Keratinocyte (primary cell): ENCODE results near the gene TAPBP. TPM values are rescaled to one million over a fixed set of nuclear protein-coding genes. Genes with fewer than 3 reads are reported as not detected.

ENCODE experiments used
- DNase-seq: peaks from one replicate; pipeline ENCODE4 v3.0.0-alpha.2; 2011; ENCODE audit warnings: low read depth, missing footprints, low spot score
- FAIRE-seq: peaks from 2 replicates; lab custom pipeline; 2011; peaks lifted over from hg19 to GRCh38; lab: Jason Lieb, UNC
- H2AFZ ChIP-seq: 2 replicates; pipeline ENCODE4 v1.6.0; 2012; ENCODE audit warnings: low read length, control low read depth, inconsistent platforms; ENCODE audit not compliant: control insufficient read depth
- H3K27ac ChIP-seq: 2 replicates; pipeline ENCODE4 v1.5.1; 2011; ENCODE audit warnings: low read length; ENCODE audit not compliant: control insufficient read depth, insufficient read depth
- H3K27me3 ChIP-seq: 3 replicates; pipeline ENCODE4 v1.6.0; 2011; ENCODE audit warnings: low read length; ENCODE audit not compliant: control insufficient read depth, insufficient read depth; ENCODE audit errors: extremely low read depth
- H3K36me3 ChIP-seq, 2 experiments: 2 replicates in 1 of 2; 3 replicates in 1 of 2; pipeline ENCODE4 v1.5.1; 2011; ENCODE audit warnings: low read length in 2 of 2, mild to moderate bottlenecking in 1 of 2; ENCODE audit not compliant: control insufficient read depth in 2 of 2, insufficient read depth in 2 of 2; ENCODE audit errors: extremely low read depth in 1 of 2
- H3K4me1 ChIP-seq: 3 replicates; pipeline ENCODE4 v1.5.1; 2011; ENCODE audit warnings: low read length; ENCODE audit not compliant: control insufficient read depth, insufficient read depth; ENCODE audit errors: extremely low read depth
- H3K4me2 ChIP-seq: 3 replicates; pipeline ENCODE4 v1.6.0; 2011; ENCODE audit warnings: low read depth, low read length; ENCODE audit not compliant: control insufficient read depth, insufficient read depth; ENCODE audit errors: extremely low read depth
- H3K4me3 ChIP-seq, 3 experiments: fragments of 200-600 bp in 1 of 3; sonication (generic) in 1 of 3; 2 replicates in 2 of 3; 3 replicates in 1 of 3; pipeline ENCODE4 v1.5.1; 2011 to 2016; ENCODE audit warnings: low read length in 3 of 3, mild to moderate bottlenecking in 3 of 3, control low read depth in 2 of 3, inconsistent platforms in 1 of 3, low read depth in 1 of 3, mixed read lengths in 1 of 3, mixed run types in 1 of 3, moderate library complexity in 1 of 3; ENCODE audit not compliant: control insufficient read depth in 2 of 3, insufficient read depth in 2 of 3; ENCODE audit errors: extremely low read depth in 1 of 3
- H3K79me2 ChIP-seq: 2 replicates; pipeline ENCODE4 v1.6.0; 2012; ENCODE audit warnings: low read length; ENCODE audit not compliant: control insufficient read depth, insufficient read depth
- H3K9ac ChIP-seq: 3 replicates; pipeline ENCODE4 v1.6.0; 2011; ENCODE audit warnings: low read length; ENCODE audit not compliant: control insufficient read depth, insufficient read depth; ENCODE audit errors: extremely low read depth
- H3K9me1 ChIP-seq: 3 replicates; pipeline ENCODE4 v1.6.0; 2011; ENCODE audit warnings: low read length; ENCODE audit not compliant: control insufficient read depth, insufficient read depth; ENCODE audit errors: extremely low read depth
- H3K9me3 ChIP-seq: 2 replicates; pipeline ENCODE4 v1.5.1; 2012; ENCODE audit warnings: low read depth, low read length; ENCODE audit not compliant: control insufficient read depth
- H4K20me1 ChIP-seq: 3 replicates; pipeline ENCODE4 v1.6.0; 2011; ENCODE audit warnings: low read length; ENCODE audit not compliant: control insufficient read depth, insufficient read depth; ENCODE audit errors: extremely low read depth
- EZH2 ChIP-seq: IDR thresholded peaks from one replicate; pipeline ENCODE4 v1.6.1; 2012; ENCODE audit warnings: inconsistent platforms, mild to moderate bottlenecking, low read length, moderate library complexity
- dilution Hi-C: fragments of 300-500 bp; cut with MboI; formaldehyde crosslinking; loops from one replicate; pipeline ENCODE4 v1.7.0; 2020; ENCODE audit warnings: low sequenced_read_pairs; ENCODE audit not compliant: extremely low pct_ligation_motif_present
- polyA plus RNA-seq, 5 experiments: library from polyadenylated mRNA; depleted of rRNA in 3 of 5; stranded (reverse) in 3 of 5; stranded (forward) in 1 of 5; unstranded in 1 of 5; fragments of >200 nt; gene quantifications; 1 replicate in 1 of 5; 2 replicates in 3 of 5; 3 replicates in 1 of 5; pipeline versions ENCODE4 v1.2.1 to v1.2.3, GENCODE V29; 2011 to 2012; ENCODE audit warnings: missing spikeins in 2 of 5, low read depth in 1 of 5, low replicate concordance in 1 of 5
- TF ChIP-seq, protein P1 (sequence below), 3 experiments: IDR thresholded peaks in 1 of 3; conservative IDR thresholded peaks in 1 of 3; optimal IDR thresholded peaks in 1 of 3; 2 replicates in 2 of 3; 3 replicates in 1 of 3; pipeline versions ENCODE3 to v1.5.1; 2011; ENCODE audit warnings: low read length in 3 of 3, mild to moderate bottlenecking in 3 of 3, moderate library complexity in 2 of 3, control low read depth in 1 of 3, inconsistent platforms in 1 of 3; ENCODE audit not compliant: insufficient read depth in 2 of 3; ENCODE audit errors: extremely low read depth in 1 of 3

Gene TAPBP
- polyA plus RNA-seq, 1 donor (not counting 4 experiments of a cell fraction or from before 2014, with no cell fraction given), result 22.2 TPM

DNA sequence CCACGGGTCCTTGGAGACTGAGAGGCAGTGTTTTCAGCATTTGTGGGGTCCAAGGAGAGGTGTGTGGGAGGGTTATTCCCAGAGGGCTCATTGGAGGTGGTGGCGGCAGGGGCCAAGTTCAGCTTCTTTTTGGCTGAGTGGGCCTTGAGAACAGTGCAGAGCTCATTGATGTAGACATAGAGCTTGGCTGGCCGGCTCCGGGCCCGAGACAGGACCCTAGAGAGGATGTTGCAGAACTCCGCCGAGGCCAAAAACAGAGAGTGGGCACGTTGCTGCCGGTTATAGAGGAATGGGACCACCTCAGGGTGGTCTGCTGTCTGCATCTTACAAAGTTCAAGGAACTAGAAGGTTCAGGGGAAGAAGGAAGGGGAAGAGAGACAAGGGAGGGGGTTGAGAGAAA is 7.3 kb upstream of the TAPBP start:
- DNase-seq (no peak), FAIRE-seq (no peak)
- H2AFZ ChIP-seq, result no peak overlapping the region
- no peaks in the 10 kb centered on the region for H3K9me1 ChIP-seq
- TF ChIP-seq, protein P1, sequence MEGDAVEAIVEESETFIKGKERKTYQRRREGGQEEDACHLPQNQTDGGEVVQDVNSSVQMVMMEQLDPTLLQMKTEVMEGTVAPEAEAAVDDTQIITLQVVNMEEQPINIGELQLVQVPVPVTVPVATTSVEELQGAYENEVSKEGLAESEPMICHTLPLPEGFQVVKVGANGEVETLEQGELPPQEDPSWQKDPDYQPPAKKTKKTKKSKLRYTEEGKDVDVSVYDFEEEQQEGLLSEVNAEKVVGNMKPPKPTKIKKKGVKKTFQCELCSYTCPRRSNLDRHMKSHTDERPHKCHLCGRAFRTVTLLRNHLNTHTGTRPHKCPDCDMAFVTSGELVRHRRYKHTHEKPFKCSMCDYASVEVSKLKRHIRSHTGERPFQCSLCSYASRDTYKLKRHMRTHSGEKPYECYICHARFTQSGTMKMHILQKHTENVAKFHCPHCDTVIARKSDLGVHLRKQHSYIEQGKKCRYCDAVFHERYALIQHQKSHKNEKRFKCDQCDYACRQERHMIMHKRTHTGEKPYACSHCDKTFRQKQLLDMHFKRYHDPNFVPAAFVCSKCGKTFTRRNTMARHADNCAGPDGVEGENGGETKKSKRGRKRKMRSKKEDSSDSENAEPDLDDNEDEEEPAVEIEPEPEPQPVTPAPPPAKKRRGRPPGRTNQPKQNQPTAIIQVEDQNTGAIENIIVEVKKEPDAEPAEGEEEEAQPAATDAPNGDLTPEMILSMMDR (optimal IDR thresholded peaks at IDR 0.05 in 1 of 3, IDR thresholded peaks at IDR 0.05 in 1 of 3, conservative IDR thresholded peaks at IDR 0.05 in 1 of 3; ENCODE audit: extremely low read depth in 1 of 3, insufficient read depth in 2 of 3, low read length in 3 of 3), result no peak
- TF ChIP-seq EZH2, result no peak
- H3K4me2 ChIP-seq, result peak overlapping the region; percentile 94
- H3K9ac ChIP-seq, result peak overlapping the region; percentile 31
- peaks cover 45% of the 10 kb centered on the region for H3K4me1 ChIP-seq
- H3K4me3 ChIP-seq, result peak overlapping the region; percentile 4 to 65 (median 25)
- dilution Hi-C loops, result no loop called here
- no peaks in the 10 kb centered on the region for H4K20me1 ChIP-seq
- peaks cover 41% of the 10 kb centered on the region for H3K79me2 ChIP-seq
- no peaks in the 10 kb centered on the region for H3K27me3 ChIP-seq
- peaks cover 20 to 27% of the 10 kb centered on the region in 2 experiments for H3K36me3 ChIP-seq
- no peaks in the 10 kb centered on the region for H3K9me3 ChIP-seq
- H3K27ac ChIP-seq, result peak overlapping the region; percentile 80

DNA sequence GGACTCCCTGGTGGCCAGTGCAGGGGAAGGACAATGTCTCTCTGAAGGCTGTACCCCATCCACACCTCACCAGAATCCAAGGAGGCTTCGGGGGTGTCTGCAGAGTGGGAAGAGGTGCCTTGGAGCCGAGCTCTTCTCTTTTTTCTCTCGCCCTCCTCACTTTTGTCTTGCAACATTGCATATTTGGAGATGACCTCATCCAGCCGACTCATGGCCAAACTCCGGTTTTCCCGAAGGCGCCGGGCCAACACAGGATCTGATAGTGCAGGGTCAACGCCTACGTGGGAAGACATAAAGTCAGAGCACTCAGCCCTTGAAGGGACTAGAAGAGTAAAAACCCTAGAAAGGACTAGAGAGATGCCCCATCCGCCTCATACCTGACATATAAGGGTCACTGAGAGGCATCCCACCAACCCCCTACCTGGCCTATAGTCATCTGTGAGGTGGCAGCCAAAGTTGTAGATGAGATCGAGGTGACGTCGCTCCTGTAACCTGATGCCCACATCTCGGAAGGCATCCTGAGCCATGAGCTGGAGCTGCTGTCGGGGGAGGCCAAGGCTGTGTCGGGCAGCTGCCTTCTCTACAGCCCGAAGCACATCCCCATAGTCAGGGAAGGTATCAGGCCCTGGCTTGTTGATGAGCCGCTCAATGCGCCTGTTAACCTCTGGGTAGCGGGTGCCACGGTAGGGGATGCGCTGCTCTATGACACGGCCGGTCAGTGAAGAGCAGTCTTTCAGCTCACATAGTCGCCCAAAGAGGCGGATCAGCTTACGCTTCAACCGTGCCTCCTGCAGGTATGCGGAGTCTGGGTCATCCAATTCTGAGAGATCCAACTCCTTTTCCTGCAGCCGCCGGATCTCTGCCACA is 6.7 kb upstream of the TAPBP start:
- H3K27ac ChIP-seq, result peak overlapping the region; percentile 80
- peak overlapping the region; percentile 4 to 25 (median 25) for H3K4me3 ChIP-seq
- H3K4me1 ChIP-seq, result peaks cover 45% of the 10 kb centered on the region

More for the DNA sequence above, 6.7 kb upstream of the TAPBP start:
- Histone ChIP-seq H3K36me3 (peaks cover 22 to 30% of the 10 kb centered on the region in 2 experiments), H3K79me2 (peaks cover 41% of the 10 kb centered on the region), H3K9me1 (no peaks in the 10 kb centered on the region), H3K9me3 (no peaks in the 10 kb centered on the region), H2AFZ (no peak overlapping the region), H3K4me2 (peak overlapping the region; percentile 94), H3K9ac (peak overlapping the region; percentile 31), H4K20me1 (no peaks in the 10 kb centered on the region), H3K27me3 (no peaks in the 10 kb centered on the region)
- TF ChIP-seq, protein P1 (optimal IDR thresholded peaks at IDR 0.05 in 1 of 3, IDR thresholded peaks at IDR 0.05 in 1 of 3, conservative IDR thresholded peaks at IDR 0.05 in 1 of 3; ENCODE audit: extremely low read depth in 1 of 3, insufficient read depth in 2 of 3, low read length in 3 of 3), result no peak
- no peak for DNase-seq
- dilution Hi-C loops, result no loop called here
- FAIRE-seq, result no peak
